Esophagus muscularis mucosa (tissue), 3 donors: ENCODE results near the gene ADAMTS6.

Experiments
- CTCF ChIP-seq, 3 experiments: fragments of 200-600 bp in 2 of 3; fragments of 450-650 bp in 1 of 3; sonication (generic) in 2 of 3; IDR thresholded peaks; one replicate each; pipeline ENCODE4 v1.5.1; 2017 to 2019; ENCODE audit warnings: antibody characterized with exemption in 3 of 3, mild to moderate bottlenecking in 2 of 3, moderate library complexity in 1 of 3
- EP300 ChIP-seq: sonication (generic); formaldehyde crosslinking; IDR thresholded peaks from one replicate; pipeline ENCODE4 v1.6.1; 2017; ENCODE audit warnings: antibody characterized with exemption

- TF ChIP-seq EP300 (no peak), CTCF (IDR thresholded peaks at IDR 0.05) (no peak)
Observed at GRCh38 chr5:65161655-65162054, 320.1 kb downstream of the ADAMTS6 start.
